NCI-H526 treated with DMSO at 0.1 percent for 48 hours (cell line): ENCODE measurements around the gene KIAA0232.
"Not testable (repeated sequence)": the region's sequence is repeated elsewhere in the genome, so short reads cannot be mapped to it uniquely, and the experiment has no call there.

Experiments
- DNase-seq: peaks from one replicate; lab custom pipeline; 2025; lab: John Stamatoyannopoulos, UW

The KIAA0232 gene

DNA sequence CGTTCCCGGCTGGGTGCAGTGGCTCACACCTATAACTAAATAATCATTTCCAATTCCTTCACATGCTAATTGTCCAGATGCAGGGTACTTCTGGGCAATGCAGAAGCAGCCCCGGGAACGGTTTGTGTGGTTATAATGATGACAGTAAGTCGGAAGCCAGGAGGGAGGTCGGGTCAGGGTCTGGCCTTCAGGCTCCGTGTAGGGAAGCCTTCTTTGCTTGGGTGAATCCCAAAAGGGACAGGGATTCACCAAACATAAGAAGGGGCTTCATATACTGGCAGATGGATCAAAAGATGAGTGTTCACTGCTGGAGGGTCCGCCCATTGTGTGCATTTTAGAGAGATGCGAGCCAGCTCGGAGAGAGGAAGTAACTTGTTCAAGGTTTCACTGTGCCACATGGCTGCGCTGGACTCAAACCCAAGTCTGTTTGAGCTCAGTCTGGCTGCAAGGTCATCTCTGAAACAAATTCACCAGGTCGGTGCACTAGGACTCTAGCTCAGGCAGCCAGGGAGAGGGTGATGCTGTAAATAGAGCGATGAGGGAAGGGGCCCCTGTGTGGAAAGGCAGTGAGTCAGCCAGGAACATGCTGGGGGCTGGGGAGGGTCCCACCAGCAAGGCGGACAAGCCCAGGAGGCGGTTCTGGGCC is 4.8 kb upstream of the KIAA0232 start:
- no peak for DNase-seq

DNA sequence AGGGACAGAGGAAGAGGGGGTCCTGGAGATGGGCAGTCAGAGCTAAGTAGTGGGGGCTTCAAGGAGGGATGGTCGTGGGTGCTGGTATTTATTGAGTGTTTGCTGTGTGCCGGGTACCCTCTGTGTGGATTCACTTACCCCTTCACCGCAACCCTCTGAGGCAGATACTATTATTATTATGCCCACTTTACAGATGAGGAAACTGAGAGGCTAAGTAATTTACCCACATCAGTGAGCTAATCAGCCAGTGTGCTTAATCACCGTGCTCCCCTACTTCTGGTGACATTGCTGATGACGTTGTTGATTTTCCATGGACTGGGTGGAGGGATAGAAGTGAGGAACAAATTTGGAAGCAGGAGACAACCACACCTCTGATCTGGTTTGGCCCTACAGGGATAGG is 4.1 kb upstream of the KIAA0232 start:
- no peak for DNase-seq

DNA sequence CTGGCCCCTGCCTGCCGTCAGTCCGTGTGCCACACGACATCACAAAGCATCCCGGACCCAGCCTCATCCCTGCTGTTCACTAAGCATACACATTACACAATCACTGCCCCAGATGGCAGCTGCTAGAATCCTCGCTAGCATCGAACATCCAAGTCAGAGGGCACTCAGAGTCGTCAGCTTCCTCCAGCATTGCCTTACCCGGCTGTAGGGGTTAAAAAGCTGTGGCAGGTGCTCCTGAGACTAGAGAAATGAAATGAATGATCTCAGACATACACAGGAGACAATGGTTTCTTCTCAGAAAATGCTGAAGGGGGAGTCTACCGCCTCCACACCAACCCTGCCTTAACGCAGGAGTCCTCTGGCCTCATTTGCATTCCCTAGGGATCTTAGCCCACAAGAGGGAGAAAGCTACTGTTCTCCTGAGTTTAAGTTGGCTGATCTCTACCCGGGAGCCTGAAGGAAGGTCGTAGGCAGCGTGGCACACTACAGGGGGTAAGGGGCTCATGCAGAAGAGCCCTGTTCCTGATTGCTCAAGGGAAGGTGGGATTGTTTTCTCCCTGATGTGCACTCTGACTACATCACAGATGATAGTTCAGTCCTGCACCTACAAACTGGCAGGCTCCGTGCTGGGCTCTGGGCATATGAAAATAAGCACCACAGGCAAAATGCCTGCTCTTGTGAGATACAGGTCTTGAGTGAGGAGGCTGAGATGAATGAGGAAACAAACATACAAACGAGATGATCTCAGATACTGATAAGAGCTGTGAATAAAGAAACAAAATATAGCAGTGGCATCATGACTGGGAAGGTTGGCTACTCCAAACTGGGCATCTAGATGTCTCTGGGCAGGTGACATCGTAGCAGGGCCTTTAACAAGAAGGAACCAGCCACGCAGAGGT is 2.6 kb upstream of the KIAA0232 start:
- peak; percentile 79 for DNase-seq

GRCh38 chr4:6781113-6781512 is 1.4 kb upstream of the KIAA0232 start:
- no peak for DNase-seq

DNA sequence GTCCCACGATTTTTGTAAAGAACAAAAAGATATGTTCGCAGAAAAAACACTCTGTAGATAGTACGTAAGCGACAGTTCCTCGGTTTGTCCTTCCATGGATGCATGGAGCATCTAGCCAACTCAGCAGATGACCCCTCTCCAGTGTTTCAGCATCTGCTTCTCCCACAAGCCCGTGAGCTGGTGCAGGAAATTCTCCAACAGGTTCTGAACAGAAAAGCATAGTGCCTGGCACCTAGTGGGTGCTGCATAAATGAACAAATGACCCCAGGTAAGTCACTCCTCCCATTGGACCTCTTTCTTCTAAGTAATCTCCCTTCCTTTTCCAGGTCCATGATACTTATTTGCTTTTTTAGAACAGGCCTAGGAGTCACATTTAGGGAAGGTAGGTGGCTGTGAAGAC is 966 bp upstream of the KIAA0232 start:
- peak; percentile 6 for DNase-seq

- peak; percentile 45 for DNase-seq
Measured at GRCh38 chr4:6782846-6783110, 251 bp downstream of the KIAA0232 start.

GRCh38 chr4:6783111-6783981 is 819 bp downstream of the KIAA0232 start:
- DNase-seq = peak; percentile 68

GRCh38 chr4:6785572-6785925 is 3.0 kb downstream of the KIAA0232 start:
- DNase-seq = no peak

GRCh38 chr4:6788123-6788522 is 5.6 kb downstream of the KIAA0232 start:
- no peak for DNase-seq

GRCh38 chr4:6791245-6791644 is 8.7 kb downstream of the KIAA0232 start:
- not testable (repeated sequence) for DNase-seq

- not testable (repeated sequence) for DNase-seq
Measured at GRCh38 chr4:6791796-6792195, 9.3 kb downstream of the KIAA0232 start.

DNA sequence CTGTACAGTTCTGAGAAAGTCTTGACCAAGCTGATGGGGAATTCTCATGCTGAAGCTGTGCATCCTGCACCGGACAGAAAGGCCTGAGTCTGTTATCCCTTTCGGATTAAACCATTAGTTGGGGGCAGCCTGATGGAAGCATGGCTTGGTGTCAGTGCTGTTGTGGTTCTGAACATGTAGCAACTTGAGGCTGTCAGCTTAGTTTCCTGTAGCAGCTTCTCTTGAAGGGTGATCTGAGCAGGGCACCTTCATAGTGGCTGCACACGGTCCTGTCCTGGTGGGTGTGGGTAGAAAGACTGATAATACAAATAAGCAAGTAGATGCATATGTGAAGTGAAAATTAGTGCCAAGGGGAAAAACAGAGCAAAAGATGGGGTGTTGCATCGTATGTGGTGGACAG is 11.7 kb downstream of the KIAA0232 start:
- DNase-seq = no peak

DNA sequence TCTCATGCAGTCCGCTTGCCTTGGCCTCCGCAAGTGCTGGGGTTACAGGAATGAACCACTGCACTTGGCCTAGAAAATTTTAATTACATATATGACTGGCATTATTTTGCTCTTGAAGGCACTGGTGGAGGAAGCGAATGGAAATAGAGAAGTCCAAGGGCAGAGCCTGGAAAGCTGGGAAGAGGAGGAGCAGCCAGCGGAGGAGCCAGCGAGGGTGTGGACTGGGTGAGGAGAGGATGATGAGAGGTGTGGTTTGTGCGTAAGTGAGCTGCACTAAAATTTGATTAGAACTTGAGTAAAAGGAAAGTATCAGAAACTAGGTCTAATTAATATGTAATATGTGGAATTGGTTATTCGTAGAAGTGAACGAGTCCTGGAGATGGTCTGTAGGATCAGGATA is 13.3 kb downstream of the KIAA0232 start:
- no peak for DNase-seq

DNA sequence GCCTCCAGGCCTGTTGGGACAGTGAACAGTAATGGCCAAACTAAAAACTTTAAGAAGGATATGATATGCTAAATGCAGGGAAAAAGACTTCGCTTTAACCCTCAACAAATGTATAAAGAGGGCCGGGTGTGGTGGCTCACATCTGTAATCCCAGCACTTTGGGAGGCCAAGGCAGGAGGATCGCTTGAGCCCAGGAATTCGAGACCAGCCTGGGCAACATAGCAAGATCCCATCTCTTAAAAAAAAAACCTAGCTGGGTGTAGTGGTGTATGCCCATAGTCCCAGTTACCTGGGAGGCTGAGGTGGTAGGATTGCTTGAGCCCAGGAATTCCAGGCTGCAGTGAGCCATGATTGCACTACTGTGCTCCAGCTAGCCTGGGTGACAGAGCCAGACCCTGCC is 14.8 kb downstream of the KIAA0232 start:
- DNase-seq = not testable (repeated sequence)

DNA sequence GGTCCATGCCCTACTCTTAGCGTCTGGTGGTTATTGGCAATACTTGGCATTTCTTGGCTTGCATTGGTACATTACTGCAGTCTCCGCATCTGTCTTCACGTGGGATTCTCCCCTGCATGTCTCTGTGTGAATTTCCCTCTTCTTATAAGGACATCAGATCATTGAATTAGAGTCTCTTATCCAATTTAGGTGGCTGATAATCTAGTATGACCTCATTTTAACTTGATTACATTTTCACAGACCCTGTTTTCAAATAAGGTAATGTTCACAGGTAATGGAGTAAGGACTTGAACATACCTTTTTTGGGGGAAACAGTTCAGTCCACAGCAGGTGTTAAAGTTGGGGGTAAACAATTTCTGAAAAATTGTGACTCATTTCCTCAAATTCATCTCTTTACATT is 16.6 kb downstream of the KIAA0232 start:
- no peak for DNase-seq

GRCh38 chr4:6802025-6802424 is 19.5 kb downstream of the KIAA0232 start:
- no peak for DNase-seq

DNA sequence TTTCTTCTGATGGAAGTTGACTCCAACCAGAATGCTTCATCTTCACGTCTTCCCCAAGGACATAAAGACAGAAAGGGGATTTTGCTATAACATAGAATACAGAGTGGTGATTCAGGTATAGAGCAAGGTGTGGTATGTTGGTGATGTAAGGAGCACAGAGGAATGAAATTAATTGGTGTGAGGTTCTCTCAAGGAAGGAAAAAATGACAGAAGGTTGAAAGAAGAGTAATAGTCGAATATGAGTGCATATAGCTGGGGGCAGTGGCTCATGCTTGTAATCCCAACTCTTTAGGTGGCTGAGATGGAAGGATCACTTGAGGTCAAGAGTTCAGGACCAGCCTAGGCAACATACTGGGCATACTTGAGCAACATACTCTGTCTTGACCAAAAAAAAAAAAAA is 20.1 kb downstream of the KIAA0232 start:
- no peak for DNase-seq

DNA sequence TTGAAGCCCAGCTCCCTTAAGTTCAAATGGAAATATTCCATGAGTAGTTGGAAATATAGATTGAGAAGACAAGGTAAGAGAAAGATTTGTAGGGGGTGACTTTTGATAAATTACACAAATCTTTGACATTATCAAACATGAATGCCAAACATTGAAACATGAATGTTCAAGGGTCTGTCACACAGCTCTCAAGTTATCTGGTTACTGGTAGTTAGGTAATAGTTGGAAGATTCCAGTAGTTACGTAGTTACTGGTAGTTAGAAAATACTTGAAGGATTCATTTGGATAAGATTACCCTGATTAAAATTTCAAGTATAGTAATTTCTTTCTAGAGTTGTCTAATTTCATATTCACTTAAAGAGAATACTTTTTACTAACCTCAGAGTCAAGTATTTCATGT is 20.7 kb downstream of the KIAA0232 start:
- DNase-seq = no peak

GRCh38 chr4:6804082-6804752 is 21.7 kb downstream of the KIAA0232 start:
- DNase-seq = no peak

- DNase-seq = no peak
Measured at GRCh38 chr4:6806924-6807626, 24.5 kb downstream of the KIAA0232 start.

- DNase-seq = no peak
Measured at GRCh38 chr4:6808259-6808658, 25.7 kb downstream of the KIAA0232 start.

- DNase-seq = no peak
Measured at GRCh38 chr4:6811165-6811564, 28.6 kb downstream of the KIAA0232 start.
